ENCODE results near the gene SLC9B1.
"Not testable (repeated sequence)": the region's sequence is repeated elsewhere in the genome, so short reads cannot be mapped to it uniquely, and the experiment has no call there.

Gene SLC9B1

GRCh38 chr4:102918859-102919258, 100.6 kb downstream of the SLC9B1 start:
- no peak overlapping the region for H3K27ac ChIP-seq (ENCODE audit: low read depth, low read length)
- no peak for DNase-seq
- no peaks in the 10 kb centered on the region for H3K36me3 ChIP-seq (ENCODE audit: control insufficient read depth, insufficient read depth, low read length)
- H3K4me1 ChIP-seq (ENCODE audit: control insufficient read depth, low read depth, low read length): no peaks in the 10 kb centered on the region
- H3K79me2 ChIP-seq (ENCODE audit: control insufficient read depth, insufficient read depth, low read length): no peaks in the 10 kb centered on the region
- H3K9ac ChIP-seq (ENCODE audit: low read length): no peak overlapping the region
- H3K56ac ChIP-seq (ENCODE audit: low read length): no peak overlapping the region
- H3K4me2 ChIP-seq (ENCODE audit: low read length): no peak overlapping the region
- H3K23ac ChIP-seq (ENCODE audit: low read length): no peak overlapping the region
- H2BK15ac ChIP-seq (replicated peaks; ENCODE audit: low read depth): no peak overlapping the region
- H4K8ac ChIP-seq (ENCODE audit: low read depth, low read length): no peak overlapping the region
- no peak overlapping the region for H2BK5ac ChIP-seq (ENCODE audit: low read length)
- WGBS (ENCODE audit: extremely low coverage, insufficient coverage, low lambda C conversion rate): no CpG with 5 or more reads among the region's 3 CpGs
- H4K5ac ChIP-seq (ENCODE audit: low read length): no peak overlapping the region
- no peak overlapping the region for H3K4me3 ChIP-seq (ENCODE audit: low read length)
- no peak overlapping the region for H2AK5ac ChIP-seq (ENCODE audit: low read length)
- H2BK120ac ChIP-seq (ENCODE audit: low read depth, low read length): no peak overlapping the region
- no peaks in the 10 kb centered on the region for H3K79me1 ChIP-seq (ENCODE audit: low read length)
- no peaks in the 10 kb centered on the region for H3K27me3 ChIP-seq (ENCODE audit: insufficient read depth, low read length, poor library complexity)
- no peak overlapping the region for H3K4ac ChIP-seq (ENCODE audit: low read depth, low read length)
- H3K18ac ChIP-seq (ENCODE audit: low read length): no peak overlapping the region

GRCh38 chr4:102901804-102902203, 117.7 kb downstream of the SLC9B1 start:
- no peak overlapping the region for H2BK15ac ChIP-seq (replicated peaks; ENCODE audit: low read depth)
- H3K36me3 ChIP-seq (ENCODE audit: control insufficient read depth, insufficient read depth, low read length): no peaks in the 10 kb centered on the region
- H2AK5ac ChIP-seq (ENCODE audit: low read length): no peak overlapping the region
- no peak overlapping the region for H4K8ac ChIP-seq (ENCODE audit: low read depth, low read length)
- no peak overlapping the region for H3K56ac ChIP-seq (ENCODE audit: low read length)
- H3K4me1 ChIP-seq (ENCODE audit: control insufficient read depth, low read depth, low read length): no peaks in the 10 kb centered on the region
- no peaks in the 10 kb centered on the region for H3K79me2 ChIP-seq (ENCODE audit: control insufficient read depth, insufficient read depth, low read length)
- no peak overlapping the region for H3K4ac ChIP-seq (ENCODE audit: low read depth, low read length)
- H3K27me3 ChIP-seq (ENCODE audit: insufficient read depth, low read length, poor library complexity): no peaks in the 10 kb centered on the region
- H3K4me2 ChIP-seq (ENCODE audit: low read length): no peak overlapping the region
- H2BK120ac ChIP-seq (ENCODE audit: low read depth, low read length): no peak overlapping the region
- H4K5ac ChIP-seq (ENCODE audit: low read length): no peak overlapping the region
- no peak for DNase-seq
- no peak overlapping the region for H3K23ac ChIP-seq (ENCODE audit: low read length)
- WGBS (ENCODE audit: extremely low coverage, insufficient coverage, low lambda C conversion rate): no CpG with 5 or more reads among the region's 2 CpGs
- H3K18ac ChIP-seq (ENCODE audit: low read length): no peak overlapping the region
- H3K27ac ChIP-seq (ENCODE audit: low read depth, low read length): no peak overlapping the region
- no peak overlapping the region for H3K9ac ChIP-seq (ENCODE audit: low read length)
- no peaks in the 10 kb centered on the region for H3K79me1 ChIP-seq (ENCODE audit: low read length)
- no peak overlapping the region for H3K4me3 ChIP-seq (ENCODE audit: low read length)
- H2BK5ac ChIP-seq (ENCODE audit: low read length): no peak overlapping the region

GRCh38 chr4:102897610-102898009, 121.9 kb downstream of the SLC9B1 start:
- not testable (repeated sequence) for H3K18ac ChIP-seq (ENCODE audit: low read length); H3K4me2 ChIP-seq (ENCODE audit: low read length); H3K79me1 ChIP-seq (ENCODE audit: low read length); H3K9ac ChIP-seq (ENCODE audit: low read length); H3K4me1 ChIP-seq (ENCODE audit: control insufficient read depth, low read depth, low read length); H2AK5ac ChIP-seq (ENCODE audit: low read length); DNase-seq; H3K4me3 ChIP-seq (ENCODE audit: low read length); H2BK120ac ChIP-seq (ENCODE audit: low read depth, low read length); H4K8ac ChIP-seq (ENCODE audit: low read depth, low read length); H3K56ac ChIP-seq (ENCODE audit: low read length); H4K5ac ChIP-seq (ENCODE audit: low read length); H3K27me3 ChIP-seq (ENCODE audit: insufficient read depth, low read length, poor library complexity); H2BK15ac ChIP-seq (replicated peaks; ENCODE audit: low read depth); H3K36me3 ChIP-seq (ENCODE audit: control insufficient read depth, insufficient read depth, low read length); H3K4ac ChIP-seq (ENCODE audit: low read depth, low read length); H3K27ac ChIP-seq (ENCODE audit: low read depth, low read length); H3K79me2 ChIP-seq (ENCODE audit: control insufficient read depth, insufficient read depth, low read length); H3K23ac ChIP-seq (ENCODE audit: low read length); H2BK5ac ChIP-seq (ENCODE audit: low read length)
- no CpG with 5 or more reads among the region's 3 CpGs for WGBS (ENCODE audit: extremely low coverage, insufficient coverage, low lambda C conversion rate)

GRCh38 chr4:102896547-102896946, 123.0 kb downstream of the SLC9B1 start:
- H3K79me2 ChIP-seq (ENCODE audit: control insufficient read depth, insufficient read depth, low read length); H3K27ac ChIP-seq (ENCODE audit: low read depth, low read length); H3K36me3 ChIP-seq (ENCODE audit: control insufficient read depth, insufficient read depth, low read length); H3K23ac ChIP-seq (ENCODE audit: low read length); H2AK5ac ChIP-seq (ENCODE audit: low read length); H3K4ac ChIP-seq (ENCODE audit: low read depth, low read length); H3K4me2 ChIP-seq (ENCODE audit: low read length); H3K27me3 ChIP-seq (ENCODE audit: insufficient read depth, low read length, poor library complexity); H4K5ac ChIP-seq (ENCODE audit: low read length); H2BK120ac ChIP-seq (ENCODE audit: low read depth, low read length); H2BK5ac ChIP-seq (ENCODE audit: low read length); DNase-seq; H3K18ac ChIP-seq (ENCODE audit: low read length); H3K56ac ChIP-seq (ENCODE audit: low read length); H4K8ac ChIP-seq (ENCODE audit: low read depth, low read length); H3K79me1 ChIP-seq (ENCODE audit: low read length); H3K4me3 ChIP-seq (ENCODE audit: low read length); H2BK15ac ChIP-seq (replicated peaks; ENCODE audit: low read depth); H3K4me1 ChIP-seq (ENCODE audit: control insufficient read depth, low read depth, low read length); H3K9ac ChIP-seq (ENCODE audit: low read length): not testable (repeated sequence)
- WGBS (ENCODE audit: extremely low coverage, insufficient coverage, low lambda C conversion rate): no CpG with 5 or more reads among the region's 5 CpGs

- not testable (repeated sequence) for H3K4ac ChIP-seq (ENCODE audit: low read depth, low read length); H3K9ac ChIP-seq (ENCODE audit: low read length); H3K79me1 ChIP-seq (ENCODE audit: low read length); H3K36me3 ChIP-seq (ENCODE audit: control insufficient read depth, insufficient read depth, low read length); H4K5ac ChIP-seq (ENCODE audit: low read length); H3K79me2 ChIP-seq (ENCODE audit: control insufficient read depth, insufficient read depth, low read length); H3K27me3 ChIP-seq (ENCODE audit: insufficient read depth, low read length, poor library complexity); H3K4me3 ChIP-seq (ENCODE audit: low read length); H3K18ac ChIP-seq (ENCODE audit: low read length); H2BK120ac ChIP-seq (ENCODE audit: low read depth, low read length); H2BK15ac ChIP-seq (replicated peaks; ENCODE audit: low read depth); DNase-seq; H4K8ac ChIP-seq (ENCODE audit: low read depth, low read length); H3K56ac ChIP-seq (ENCODE audit: low read length); H3K23ac ChIP-seq (ENCODE audit: low read length); H3K27ac ChIP-seq (ENCODE audit: low read depth, low read length); H2AK5ac ChIP-seq (ENCODE audit: low read length); H3K4me2 ChIP-seq (ENCODE audit: low read length); H3K4me1 ChIP-seq (ENCODE audit: control insufficient read depth, low read depth, low read length); H2BK5ac ChIP-seq (ENCODE audit: low read length)
- no CpG with 5 or more reads among the region's 3 CpGs for WGBS (ENCODE audit: extremely low coverage, insufficient coverage, low lambda C conversion rate)
Observed at GRCh38 chr4:102889866-102890265, 129.6 kb downstream of the SLC9B1 start.

GRCh38 chr4:102888570-102888969, 130.9 kb downstream of the SLC9B1 start:
- not testable (repeated sequence) for H3K4me3 ChIP-seq (ENCODE audit: low read length); H3K79me1 ChIP-seq (ENCODE audit: low read length); H4K5ac ChIP-seq (ENCODE audit: low read length); H3K4me2 ChIP-seq (ENCODE audit: low read length); H3K36me3 ChIP-seq (ENCODE audit: control insufficient read depth, insufficient read depth, low read length); H3K23ac ChIP-seq (ENCODE audit: low read length); H3K56ac ChIP-seq (ENCODE audit: low read length); H3K27ac ChIP-seq (ENCODE audit: low read depth, low read length); H2BK120ac ChIP-seq (ENCODE audit: low read depth, low read length); H4K8ac ChIP-seq (ENCODE audit: low read depth, low read length); H3K4ac ChIP-seq (ENCODE audit: low read depth, low read length); H3K9ac ChIP-seq (ENCODE audit: low read length); H2BK15ac ChIP-seq (replicated peaks; ENCODE audit: low read depth); H2AK5ac ChIP-seq (ENCODE audit: low read length); H3K18ac ChIP-seq (ENCODE audit: low read length); H2BK5ac ChIP-seq (ENCODE audit: low read length); H3K4me1 ChIP-seq (ENCODE audit: control insufficient read depth, low read depth, low read length); H3K79me2 ChIP-seq (ENCODE audit: control insufficient read depth, insufficient read depth, low read length); H3K27me3 ChIP-seq (ENCODE audit: insufficient read depth, low read length, poor library complexity); DNase-seq
- no CpG with 5 or more reads among the region's 2 CpGs for WGBS (ENCODE audit: extremely low coverage, insufficient coverage, low lambda C conversion rate)

Measured in mesendoderm (in vitro differentiated cells).